ENCODE data around the gene FGF13.

Gene FGF13

GRCh38 chrX:138711399-138712347, at the start of gene FGF13:
TSS of gene FGF13 (minus strand) at chrX:138711717. CDS start at chrX:138711003, 714 bp downstream.
- DNase-seq: no peak

GRCh38 chrX:138759217-138759943, 47.9 kb upstream of the FGF13 start:
- DNase-seq: no peak

GRCh38 chrX:138756234-138756633, 44.7 kb upstream of the FGF13 start:
- DNase-seq: peak; percentile 29

- DNase-seq: peak; percentile 14
Measured at GRCh38 chrX:138754861-138755260, 43.3 kb upstream of the FGF13 start.

GRCh38 chrX:138748480-138748879, 37.0 kb upstream of the FGF13 start:
- peak; percentile 19 for DNase-seq

GRCh38 chrX:138745196-138745595, 33.7 kb upstream of the FGF13 start:
- DNase-seq: peak; percentile 14

GRCh38 chrX:138742217-138742616, 30.7 kb upstream of the FGF13 start:
- DNase-seq: no peak

GRCh38 chrX:138740341-138740740, 28.8 kb upstream of the FGF13 start:
- no peak for DNase-seq

- no peak for DNase-seq
Measured at GRCh38 chrX:138723301-138723700, 11.8 kb upstream of the FGF13 start.

GRCh38 chrX:138719396-138719795, 7.9 kb upstream of the FGF13 start:
- no peak for DNase-seq

GRCh38 chrX:138718941-138719340, 7.4 kb upstream of the FGF13 start:
- DNase-seq: no peak

- no peak for DNase-seq
Measured at GRCh38 chrX:138710866-138711341, 613 bp downstream of the FGF13 start.

GRCh38 chrX:138709886-138710791, 1.4 kb downstream of the FGF13 start:
- DNase-seq: no peak

- no peak for DNase-seq
Measured at GRCh38 chrX:138708268-138708667, 3.2 kb downstream of the FGF13 start.

- DNase-seq: no peak
Measured at GRCh38 chrX:138704596-138704995, 6.9 kb downstream of the FGF13 start.

GRCh38 chrX:138704101-138704500, 7.4 kb downstream of the FGF13 start:
- no peak for DNase-seq

- DNase-seq: no peak
Measured at GRCh38 chrX:138692591-138692990, 18.9 kb downstream of the FGF13 start.

GRCh38 chrX:138691186-138691585, 20.3 kb downstream of the FGF13 start:
- DNase-seq: no peak

- DNase-seq: no peak
Measured at GRCh38 chrX:138690591-138690990, 20.9 kb downstream of the FGF13 start.

- DNase-seq: no peak
Measured at GRCh38 chrX:138683600-138683999, 27.9 kb downstream of the FGF13 start.

GRCh38 chrX:138669693-138670092, 41.8 kb downstream of the FGF13 start:
- no peak for DNase-seq

- no peak for DNase-seq
Measured at GRCh38 chrX:138664466-138664865, 47.1 kb downstream of the FGF13 start.

GRCh38 chrX:138664016-138664415, 47.5 kb downstream of the FGF13 start:
- DNase-seq: no peak
